ENCODE results near the gene SLC17A3.

GRCh38 chr6:25880601-25881000, 6.6 kb upstream of the SLC17A3 start:
- TF ChIP-seq YY1 (IDR thresholded peaks at IDR 0.05; ENCODE audit: insufficient read depth, insufficient read length) (no peak), ZNF274 (IDR thresholded peaks at IDR 0.05; ENCODE audit: low read depth, low read length) (no peak)

All from NT2/D1 (cell line).